ENCODE measurements around the gene CYTH4. TPM values are rescaled to one million over a fixed set of nuclear protein-coding genes. Genes with fewer than 3 reads are reported as not detected.

CYTH4 gene
- total RNA-seq, 1 experiment from 2014 or later = not detected

DNA sequence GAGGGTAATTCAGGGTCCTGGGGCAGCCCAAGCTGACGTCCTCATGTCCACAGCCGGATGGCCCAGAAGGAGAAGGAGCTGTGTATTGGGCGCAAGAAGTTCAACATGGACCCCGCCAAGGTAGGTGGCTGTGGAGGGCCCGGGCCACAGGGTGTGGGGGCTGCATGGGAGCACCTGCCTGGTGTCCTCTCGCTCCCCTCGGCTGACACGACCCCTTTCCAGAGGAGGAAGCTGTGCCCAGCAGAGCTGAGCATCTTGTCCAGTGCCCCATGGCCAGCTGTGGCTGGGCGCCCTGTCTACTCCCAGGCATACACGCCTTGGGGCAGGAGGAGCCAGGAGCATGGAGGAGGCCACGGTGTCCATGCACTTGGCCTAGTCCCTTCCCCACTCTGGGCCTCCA lies 13.6 kb downstream of the CYTH4 start:
- no peak for DNase-seq
- Histone ChIP-seq H3K9me2 (ENCODE audit: insufficient read depth) (no peaks in the 10 kb centered on the region), H3K4me2 (no peak overlapping the region), H2AFZ (no peak overlapping the region), H3K4me3 (no peak overlapping the region), H3K79me2 (ENCODE audit: low read depth) (no peaks in the 10 kb centered on the region), H3K9me3 (ENCODE audit: insufficient read depth, low read depth) (no peaks in the 10 kb centered on the region), H3K4me1 (replicated peaks; ENCODE audit: insufficient read depth) (0 out of 2 replicates have a peak, but pooled peaks cover 6% of the 10 kb centered on the region), H3K27ac (no peak overlapping the region), H3K27me3 (ENCODE audit: insufficient read depth, low read depth) (no peaks in the 10 kb centered on the region), H3F3A (ENCODE audit: insufficient read depth, low read depth) (no peaks in the 10 kb centered on the region), H3K36me3 (ENCODE audit: low read depth) (no peaks in the 10 kb centered on the region), H4K20me1 (ENCODE audit: insufficient read depth) (no peaks in the 10 kb centered on the region)
- CTCF ChIA-PET = interaction anchor here (0.6 kb wide), 1 partner anchor 14 kb away, joined by 3 read pairs; no protein-coding TSS in a partner anchor
- no TSS peak for BruUV-seq (replicated peaks)
- POLR2A ChIA-PET (ENCODE audit: unreplicated experiment) = no interaction called here
- intact Hi-C loops (cut with micrococcal nuclease; ENCODE audit: unreplicated experiment) = no loop called here
- TF ChIP-seq, protein P1, sequence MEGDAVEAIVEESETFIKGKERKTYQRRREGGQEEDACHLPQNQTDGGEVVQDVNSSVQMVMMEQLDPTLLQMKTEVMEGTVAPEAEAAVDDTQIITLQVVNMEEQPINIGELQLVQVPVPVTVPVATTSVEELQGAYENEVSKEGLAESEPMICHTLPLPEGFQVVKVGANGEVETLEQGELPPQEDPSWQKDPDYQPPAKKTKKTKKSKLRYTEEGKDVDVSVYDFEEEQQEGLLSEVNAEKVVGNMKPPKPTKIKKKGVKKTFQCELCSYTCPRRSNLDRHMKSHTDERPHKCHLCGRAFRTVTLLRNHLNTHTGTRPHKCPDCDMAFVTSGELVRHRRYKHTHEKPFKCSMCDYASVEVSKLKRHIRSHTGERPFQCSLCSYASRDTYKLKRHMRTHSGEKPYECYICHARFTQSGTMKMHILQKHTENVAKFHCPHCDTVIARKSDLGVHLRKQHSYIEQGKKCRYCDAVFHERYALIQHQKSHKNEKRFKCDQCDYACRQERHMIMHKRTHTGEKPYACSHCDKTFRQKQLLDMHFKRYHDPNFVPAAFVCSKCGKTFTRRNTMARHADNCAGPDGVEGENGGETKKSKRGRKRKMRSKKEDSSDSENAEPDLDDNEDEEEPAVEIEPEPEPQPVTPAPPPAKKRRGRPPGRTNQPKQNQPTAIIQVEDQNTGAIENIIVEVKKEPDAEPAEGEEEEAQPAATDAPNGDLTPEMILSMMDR (conservative IDR thresholded peaks at IDR 0.05) = no peak
- no peak for TF ChIP-seq EZH2 (IDR thresholded peaks at IDR 0.05; ENCODE audit: low read depth)

DNA sequence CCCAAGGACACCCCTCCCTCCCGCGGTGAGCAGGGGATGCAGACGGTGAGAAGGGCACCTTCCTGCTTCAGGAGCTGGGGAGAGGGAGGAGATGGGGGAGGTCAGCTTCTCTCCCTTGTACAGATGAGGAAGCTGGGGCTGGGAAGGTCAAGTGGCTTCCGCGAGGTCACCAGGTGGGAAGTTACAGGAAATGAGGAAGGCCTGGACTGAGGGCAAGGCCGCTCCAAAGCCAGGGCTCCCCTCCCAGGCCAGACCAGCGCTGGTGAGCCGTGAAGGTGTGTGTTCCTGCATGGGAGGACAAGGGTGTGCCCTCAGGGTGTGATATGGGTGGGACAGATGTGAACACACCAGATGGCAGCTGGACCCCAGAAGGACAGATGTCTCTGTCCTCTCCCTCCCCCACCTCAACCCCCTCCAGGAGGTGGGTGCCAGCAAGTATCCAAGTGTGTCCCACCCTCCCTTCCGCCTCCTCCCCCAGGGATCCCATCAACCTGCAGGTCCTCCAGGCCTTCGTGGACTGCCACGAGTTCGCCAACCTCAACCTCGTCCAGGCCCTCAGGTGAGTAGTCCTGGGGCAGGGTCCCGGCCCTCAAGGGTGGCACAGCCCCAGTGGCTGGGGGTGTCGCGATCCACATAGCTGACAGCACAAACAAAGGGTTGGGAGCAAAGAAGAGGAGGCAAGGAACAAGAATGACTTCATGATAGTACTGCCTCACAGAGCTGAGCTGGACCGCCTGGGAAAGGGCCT lies 16.6 kb downstream of the CYTH4 start:
- no peaks in the 10 kb centered on the region for H3K79me2 ChIP-seq (ENCODE audit: low read depth)
- H3K27ac ChIP-seq = no peak overlapping the region
- H3K9me2 ChIP-seq (ENCODE audit: insufficient read depth) = no peaks in the 10 kb centered on the region
- POLR2A ChIA-PET (ENCODE audit: unreplicated experiment) = no interaction called here
- DNase-seq = no peak
- no peaks in the 10 kb centered on the region for H3K36me3 ChIP-seq (ENCODE audit: low read depth)
- H3K9me3 ChIP-seq (ENCODE audit: insufficient read depth, low read depth) = no peaks in the 10 kb centered on the region
- peaks cover 10% of the 10 kb centered on the region for H3K4me1 ChIP-seq (replicated peaks; ENCODE audit: insufficient read depth)
- intact Hi-C loops (cut with micrococcal nuclease; ENCODE audit: unreplicated experiment) = no loop called here
- no peaks in the 10 kb centered on the region; the same call in 1 of the 2 replicates for H3F3A ChIP-seq (ENCODE audit: insufficient read depth, low read depth)
- no peaks in the 10 kb centered on the region for H4K20me1 ChIP-seq (ENCODE audit: insufficient read depth)
- CTCF ChIA-PET = no interaction called here
- no peak overlapping the region for H3K4me3 ChIP-seq
- no peak for TF ChIP-seq EZH2 (IDR thresholded peaks at IDR 0.05; ENCODE audit: low read depth)
- no peak overlapping the region for H3K4me2 ChIP-seq
- H2AFZ ChIP-seq = no peak overlapping the region
- no TSS peak for BruUV-seq (replicated peaks)
- no peaks in the 10 kb centered on the region for H3K27me3 ChIP-seq (ENCODE audit: insufficient read depth, low read depth)

DNA sequence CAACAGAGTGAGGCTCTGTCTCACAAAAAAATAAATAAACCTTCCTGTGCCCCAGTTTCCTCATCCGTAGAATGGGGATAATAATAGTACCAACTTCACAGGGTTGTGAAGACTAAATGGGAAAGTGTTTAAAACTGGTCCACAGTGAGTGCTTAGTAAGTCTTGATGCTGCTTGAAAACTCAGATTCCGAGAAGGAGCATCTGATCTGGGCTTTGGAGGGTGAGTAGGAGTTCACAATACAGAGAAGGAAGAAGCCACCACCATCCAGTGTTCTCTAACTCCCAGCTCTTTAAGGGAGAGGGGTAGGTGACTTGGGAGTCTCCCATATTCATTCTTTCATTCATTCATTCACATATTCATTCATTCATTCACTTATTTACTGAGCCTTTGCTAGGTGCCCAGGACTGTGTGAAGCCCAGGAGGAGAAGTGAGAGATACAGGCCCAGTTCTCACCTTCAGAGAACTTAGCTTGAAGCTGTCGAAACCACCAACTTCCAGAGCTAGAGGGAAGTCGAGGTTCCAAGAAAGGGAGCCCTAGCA lies 17.7 kb downstream of the CYTH4 start:
- no peaks in the 10 kb centered on the region for H3K9me3 ChIP-seq (ENCODE audit: insufficient read depth, low read depth)
- no peak for DNase-seq
- TF ChIP-seq, protein P1 (conservative IDR thresholded peaks at IDR 0.05) = no peak
- TF ChIP-seq EZH2 (IDR thresholded peaks at IDR 0.05; ENCODE audit: low read depth) = no peak
- H3K79me2 ChIP-seq (ENCODE audit: low read depth) = no peaks in the 10 kb centered on the region
- H3K27me3 ChIP-seq (ENCODE audit: insufficient read depth, low read depth) = no peaks in the 10 kb centered on the region
- no peak overlapping the region for H3K4me2 ChIP-seq
- no peaks in the 10 kb centered on the region for H3K9me2 ChIP-seq (ENCODE audit: insufficient read depth)
- H3K27ac ChIP-seq = no peak overlapping the region
- H3K36me3 ChIP-seq (ENCODE audit: low read depth) = no peaks in the 10 kb centered on the region
- peaks cover 18% of the 10 kb centered on the region for H3K4me1 ChIP-seq (replicated peaks; ENCODE audit: insufficient read depth)
- ChIA-PET CTCF (no interaction called here), POLR2A (ENCODE audit: unreplicated experiment) (no interaction called here)
- intact Hi-C loops (cut with micrococcal nuclease; ENCODE audit: unreplicated experiment) = no loop called here
- H4K20me1 ChIP-seq (ENCODE audit: insufficient read depth) = no peaks in the 10 kb centered on the region
- BruUV-seq (replicated peaks) = no TSS peak
- H2AFZ ChIP-seq = no peak overlapping the region
- no peak overlapping the region for H3K4me3 ChIP-seq
- H3F3A ChIP-seq (ENCODE audit: insufficient read depth, low read depth) = peaks cover 2% of the 10 kb centered on the region; the same call in 1 of the 2 replicates
